CD4-positive, alpha-beta memory T cell (primary cell): Measurements from ENCODE around the gene PBX4. TPM values are rescaled to one million over a fixed set of nuclear protein-coding genes. Genes with fewer than 3 reads are reported as not detected.

Experiments
- CTCF ChIA-PET: fragments of 350-600 bp; sonication (Branson Sonifier 250); formaldehyde crosslinking; loops from one replicate; lab custom pipeline; 2021; ENCODE audit warnings: inconsistent platforms; ENCODE audit not compliant: partially characterized antibody; lab: Charles Lee
- POLR2A ChIA-PET: fragments of 350-600 bp; sonication (Branson Sonifier 250); formaldehyde crosslinking; loops from one replicate; lab custom pipeline; 2021; ENCODE audit not compliant: partially characterized antibody; lab: Charles Lee
- DNase-seq, 5 donors: peaks; one replicate each; pipeline versions ENCODE4 v3.0.0 to v3.0.0-alpha.2; 2020 to 2022; ENCODE audit warnings: mixed read lengths in 1 of 5
- H3K27ac ChIP-seq: one replicate; pipeline ENCODE4 v1.7.0; 2013; ENCODE audit warnings: low read depth, low read length
- H3K27me3 ChIP-seq: 2 replicates; pipeline ENCODE4 v1.7.0; 2013; ENCODE audit warnings: mild to moderate bottlenecking, low read length, moderate library complexity; ENCODE audit not compliant: insufficient read depth
- H3K36me3 ChIP-seq: 2 replicates; pipeline ENCODE4 v1.7.0; 2013; ENCODE audit warnings: mild to moderate bottlenecking, low read length, moderate library complexity; ENCODE audit not compliant: insufficient read depth
- H3K4me1 ChIP-seq: 2 replicates; pipeline ENCODE4 v1.7.0; 2013; ENCODE audit warnings: mild to moderate bottlenecking, low read length, moderate library complexity; ENCODE audit not compliant: insufficient read depth
- H3K4me3 ChIP-seq, 2 donors: one replicate each; pipeline ENCODE4 v1.7.0; 2013; ENCODE audit warnings: low read length in 2 of 2, mild to moderate bottlenecking in 1 of 2
- H3K9me3 ChIP-seq, 2 donors: one replicate each; pipeline ENCODE4 v1.7.0; 2013; ENCODE audit warnings: low read length in 2 of 2, control low read depth in 1 of 2; ENCODE audit not compliant: control insufficient read depth in 1 of 2
- H3K27ac Mint-ChIP-seq, 7 donors: one replicate each; pipeline ENCODE4 v1.8.0; 2020 to 2021; ENCODE audit warnings: mixed read lengths in 7 of 7, mild to moderate bottlenecking in 6 of 7, inconsistent platforms in 3 of 7, moderate library complexity in 3 of 7
- H3K27me3 Mint-ChIP-seq, 2 donors: one replicate each; pipeline ENCODE4 v1.8.0; 2020 to 2021; ENCODE audit warnings: mixed read lengths in 2 of 2
- H3K36me3 Mint-ChIP-seq, 2 donors: one replicate each; pipeline ENCODE4 v1.8.0; 2020 to 2021; ENCODE audit warnings: mixed read lengths in 2 of 2, inconsistent platforms in 1 of 2, mild to moderate bottlenecking in 1 of 2
- H3K4me1 Mint-ChIP-seq, 4 donors: one replicate each; pipeline ENCODE4 v1.8.0; 2020 to 2021; ENCODE audit warnings: mixed read lengths in 4 of 4, mild to moderate bottlenecking in 1 of 4
- H3K4me3 Mint-ChIP-seq, 8 donors: one replicate each; pipeline ENCODE4 v1.8.0; 2020 to 2021; ENCODE audit warnings: mixed read lengths in 8 of 8, mild to moderate bottlenecking in 7 of 8, moderate library complexity in 6 of 8, inconsistent platforms in 3 of 8
- H3K9me3 Mint-ChIP-seq, 8 donors: one replicate each; pipeline ENCODE4 v1.8.0; 2020 to 2021; ENCODE audit warnings: mixed read lengths in 8 of 8, mild to moderate bottlenecking in 5 of 8, inconsistent platforms in 3 of 8, moderate library complexity in 1 of 8
- intact Hi-C: fragments of 100-400 bp; cut with micrococcal nuclease; formaldehyde crosslinking; loops from one replicate; pipeline ENCODE4 v1.15.1; 2023
- polyA plus RNA-seq, 2 donors: library from polyadenylated mRNA; unstranded; fragments of 300-500 nt; fragmentation: Illumina TruSeq; gene quantifications; one replicate each; pipeline ENCODE4 v1.2.3, GENCODE V29; 2021
- total RNA-seq, 2 experiments: library from RNA; stranded (reverse); gene quantifications; one replicate each; pipeline ENCODE4 v1.2.3, GENCODE V29; 2021

PBX4 gene
- total and polyA plus RNA-seq, 4 experiments from 2014 or later: 3.9 to 56.3 (median 29.1) TPM

- Mint-ChIP-seq H3K4me1 (peaks cover 26 to 48% (median 40%) of the 10 kb centered on the region in 4 donors), H3K27me3 (no peaks in the 10 kb centered on the region), H3K27ac (peak overlapping the region in 5 of 7 donors; percentile 10 to 98 (median 75)), H3K36me3 (peaks cover 14 to 21% of the 10 kb centered on the region in 2 donors), H3K4me3 (peak overlapping the region in 2 of 8 donors; percentile 6 to 43), H3K9me3 (no peaks in the 10 kb centered on the region)
- Histone ChIP-seq H3K27me3 (no peaks in the 10 kb centered on the region), H3K36me3 (no peaks in the 10 kb centered on the region), H3K4me3 (no peak overlapping the region), H3K27ac (no peak overlapping the region), H3K4me1 (peaks cover 51% of the 10 kb centered on the region), H3K9me3 (no peaks in the 10 kb centered on the region)
- CTCF ChIA-PET: interaction anchor here (0.7 to 1.1 kb wide), 4 partner anchors 18 to 54 kb away, joined by 3 read pairs; no protein-coding TSS in a partner anchor
- POLR2A ChIA-PET: interaction anchor here (0.9 to 7.4 kb wide), 2 partner anchors 13 to 23 kb away, joined by 3 to 63 read pairs; no protein-coding TSS in a partner anchor
- intact Hi-C loops: no loop called here
- no peak for DNase-seq
Measured at GRCh38 chr19:19587771-19588170, 30.7 kb downstream of the PBX4 start.

GRCh38 chr19:19584356-19584755 is 34.1 kb downstream of the PBX4 start:
- CTCF ChIA-PET: interaction anchor here (6.2 kb wide), 1 partner anchor 31 kb away, joined by 31 read pairs; no protein-coding TSS in a partner anchor
- intact Hi-C loops: no loop called here
- Mint-ChIP-seq H3K36me3 (peaks cover 10 to 16% of the 10 kb centered on the region in 2 donors), H3K4me3 (no peak overlapping the region), H3K4me1 (peaks cover 20 to 37% (median 25%) of the 10 kb centered on the region in 4 donors), H3K27ac (peak overlapping the region in 2 of 7 donors; percentile 19 to 36), H3K27me3 (no peaks in the 10 kb centered on the region), H3K9me3 (peaks cover 0 to 1% (median 0%) of the 10 kb centered on the region in 8 donors)
- H3K27ac ChIP-seq: no peak overlapping the region
- no peaks in the 10 kb centered on the region for H3K27me3 ChIP-seq
- H3K9me3 ChIP-seq: no peaks in the 10 kb centered on the region
- H3K4me1 ChIP-seq: peaks cover 24% of the 10 kb centered on the region
- H3K36me3 ChIP-seq: no peaks in the 10 kb centered on the region
- H3K4me3 ChIP-seq: no peak overlapping the region
- POLR2A ChIA-PET: interaction anchor here (0.9 to 1.2 kb wide), 2 partner anchors 14 to 29 kb away, joined by 3 to 4 read pairs; no protein-coding TSS in a partner anchor
- no peak for DNase-seq

- Histone ChIP-seq H3K27ac (no peak overlapping the region), H3K9me3 (no peaks in the 10 kb centered on the region), H3K4me3 (no peak overlapping the region), H3K4me1 (peaks cover 7% of the 10 kb centered on the region), H3K36me3 (peaks cover under 1% of the 10 kb centered on the region), H3K27me3 (no peaks in the 10 kb centered on the region)
- POLR2A ChIA-PET: interaction anchor here (1.1 to 2.0 kb wide), 3 partner anchors 15 to 85 kb away, joined by 3 to 5 read pairs (median 4); partner anchors contain the start of gene LPAR2
- intact Hi-C loops: no loop called here
- CTCF ChIA-PET: interaction anchor here (0.8 to 6.2 kb wide), 2 partner anchors 16 to 29 kb away, joined by 4 to 31 read pairs; no protein-coding TSS in a partner anchor
- Mint-ChIP-seq H3K4me1 (peaks cover 10 to 22% (median 14%) of the 10 kb centered on the region in 4 donors), H3K27me3 (no peaks in the 10 kb centered on the region), H3K27ac (peak overlapping the region in 5 of 7 donors; percentile 10 to 79 (median 54)), H3K36me3 (peaks cover 7 to 14% of the 10 kb centered on the region in 2 donors), H3K4me3 (no peak overlapping the region), H3K9me3 (peaks cover 0 to 1% (median 0%) of the 10 kb centered on the region in 8 donors)
- DNase-seq: no peak
Measured at GRCh38 chr19:19582471-19582870, 36.0 kb downstream of the PBX4 start.

GRCh38 chr19:19581391-19581790 is 37.1 kb downstream of the PBX4 start:
- Histone ChIP-seq H3K4me1 (peaks cover 7% of the 10 kb centered on the region), H3K4me3 (no peak overlapping the region), H3K27me3 (no peaks in the 10 kb centered on the region), H3K9me3 (no peaks in the 10 kb centered on the region), H3K27ac (no peak overlapping the region), H3K36me3 (peaks cover 5% of the 10 kb centered on the region)
- intact Hi-C loops: no loop called here
- H3K4me3 Mint-ChIP-seq: no peak overlapping the region
- peak overlapping the region in 5 of 7 donors; percentile 48 to 79 (median 74) for H3K27ac Mint-ChIP-seq
- H3K36me3 Mint-ChIP-seq: peaks cover 7 to 14% of the 10 kb centered on the region in 2 donors
- CTCF ChIA-PET: interaction anchor here (6.2 kb wide), 1 partner anchor 28 kb away, joined by 31 read pairs; no protein-coding TSS in a partner anchor
- DNase-seq: no peak
- peaks cover 10 to 22% (median 14%) of the 10 kb centered on the region in 4 donors for H3K4me1 Mint-ChIP-seq
- POLR2A ChIA-PET: interaction anchor here (2.0 kb wide), 1 partner anchor 16 kb away, joined by 5 read pairs; no protein-coding TSS in a partner anchor
- peaks cover 0 to 1% (median 0%) of the 10 kb centered on the region in 8 donors for H3K9me3 Mint-ChIP-seq
- no peaks in the 10 kb centered on the region for H3K27me3 Mint-ChIP-seq

- Mint-ChIP-seq H3K9me3 (peaks cover 0 to 1% (median 0%) of the 10 kb centered on the region in 8 donors), H3K36me3 (peaks cover 2 to 15% of the 10 kb centered on the region in 2 donors), H3K27me3 (no peaks in the 10 kb centered on the region), H3K4me3 (no peak overlapping the region), H3K27ac (peak overlapping the region in 2 of 7 donors; percentile 22 to 56), H3K4me1 (peaks cover 9 to 22% (median 15%) of the 10 kb centered on the region in 4 donors)
- Histone ChIP-seq H3K36me3 (peaks cover 5% of the 10 kb centered on the region), H3K4me1 (peaks cover 7% of the 10 kb centered on the region), H3K27me3 (no peaks in the 10 kb centered on the region), H3K4me3 (no peak overlapping the region), H3K27ac (no peak overlapping the region), H3K9me3 (no peaks in the 10 kb centered on the region)
- CTCF ChIA-PET: interaction anchor here (1.3 to 6.2 kb wide), 3 partner anchors 9 to 32 kb away, joined by 3 to 31 read pairs (median 4); no protein-coding TSS in a partner anchor
- POLR2A ChIA-PET: interaction anchor here (1.1 kb wide), 1 partner anchor 10 kb away, joined by 3 read pairs; no protein-coding TSS in a partner anchor
- intact Hi-C loops: no loop called here
- no peak for DNase-seq
Measured at GRCh38 chr19:19580418-19580817, 38.1 kb downstream of the PBX4 start.

- Mint-ChIP-seq H3K27ac (peak overlapping the region in 2 of 7 donors; percentile 36 to 56), H3K27me3 (no peaks in the 10 kb centered on the region), H3K4me3 (no peak overlapping the region), H3K36me3 (peaks cover 0 to 15% of the 10 kb centered on the region in 2 donors), H3K9me3 (peaks cover 0 to 1% (median 0%) of the 10 kb centered on the region in 8 donors), H3K4me1 (peaks cover 8 to 22% (median 16%) of the 10 kb centered on the region in 4 donors)
- intact Hi-C loops: no loop called here
- Histone ChIP-seq H3K4me1 (peaks cover 7% of the 10 kb centered on the region), H3K4me3 (no peak overlapping the region), H3K27ac (no peak overlapping the region), H3K27me3 (no peaks in the 10 kb centered on the region), H3K36me3 (peaks cover 5% of the 10 kb centered on the region), H3K9me3 (no peaks in the 10 kb centered on the region)
- CTCF ChIA-PET: interaction anchor here (1.3 to 6.2 kb wide), 3 partner anchors 10 to 33 kb away, joined by 3 to 31 read pairs (median 4); no protein-coding TSS in a partner anchor
- POLR2A ChIA-PET: interaction anchor here (1.1 to 1.2 kb wide), 2 partner anchors 11 to 44 kb away, joined by 3 read pairs; no protein-coding TSS in a partner anchor
- no peak for DNase-seq
Measured at GRCh38 chr19:19579533-19580361, 38.7 kb downstream of the PBX4 start.
